KMS-11 (cell line): ENCODE results near the gene VPS13A.
A peak's percentile ranks its signal among the peaks of the same experiment; 100 is the strongest.

Experiments used
- H2AFZ ChIP-seq: fragments of 200-600 bp; sonication (generic); 2 replicates; pipeline ENCODE4 v1.6.1; 2016; ENCODE audit warnings: antibody characterized with exemption, mixed run types, low read depth
- H3K27ac ChIP-seq: fragments of 200-600 bp; sonication (generic); 2 replicates; pipeline ENCODE4 v1.6.1; 2016; ENCODE audit warnings: mild to moderate bottlenecking, mixed run types
- H3K27me3 ChIP-seq: fragments of 200-600 bp; sonication (generic); 2 replicates; pipeline ENCODE4 v1.6.1; 2017; ENCODE audit warnings: mild to moderate bottlenecking, low read depth, mixed run types, moderate library complexity; ENCODE audit not compliant: insufficient read depth
- H3K36me3 ChIP-seq: fragments of 200-600 bp; sonication (generic); 2 replicates; pipeline ENCODE4 v1.6.1; 2017; ENCODE audit warnings: mild to moderate bottlenecking, mixed run types; ENCODE audit not compliant: insufficient read depth
- H3K4me1 ChIP-seq: fragments of 200-600 bp; sonication (generic); 2 replicates; pipeline ENCODE4 v1.6.1; 2016; ENCODE audit warnings: mild to moderate bottlenecking, low read depth, mixed run types; ENCODE audit not compliant: poor library complexity, severe bottlenecking
- H3K4me2 ChIP-seq: fragments of 200-600 bp; sonication (generic); 2 replicates; pipeline ENCODE4 v1.7.0; 2016; ENCODE audit warnings: mild to moderate bottlenecking, mixed run types
- H3K4me3 ChIP-seq: fragments of 200-600 bp; sonication (generic); IDR thresholded peaks from 2 replicates; pipeline ENCODE4 v1.6.1; 2017; ENCODE audit warnings: low read depth, low read length, mixed read lengths; ENCODE audit not compliant: insufficient read depth
- H3K79me2 ChIP-seq: fragments of 200-600 bp; sonication (generic); 2 replicates; pipeline ENCODE4 v1.6.1; 2016; ENCODE audit warnings: low read depth, mixed run types; ENCODE audit not compliant: insufficient read depth
- H3K9ac ChIP-seq: fragments of 200-600 bp; sonication (generic); 2 replicates; pipeline ENCODE4 v1.6.1; 2016; ENCODE audit warnings: mild to moderate bottlenecking, mixed run types
- H4K20me1 ChIP-seq: fragments of 200-600 bp; sonication (generic); 2 replicates; pipeline ENCODE4 v1.6.1; 2016; ENCODE audit warnings: mild to moderate bottlenecking, mixed run types; ENCODE audit not compliant: insufficient read depth
- TF ChIP-seq, protein P1 (sequence below): fragments of 200-600 bp; sonication (generic); conservative IDR thresholded peaks from 2 replicates; pipeline ENCODE4 v1.6.1; 2017; ENCODE audit warnings: low read depth, mild to moderate bottlenecking, antibody characterized with exemption, low read length, moderate library complexity, mixed read lengths

VPS13A gene

DNA sequence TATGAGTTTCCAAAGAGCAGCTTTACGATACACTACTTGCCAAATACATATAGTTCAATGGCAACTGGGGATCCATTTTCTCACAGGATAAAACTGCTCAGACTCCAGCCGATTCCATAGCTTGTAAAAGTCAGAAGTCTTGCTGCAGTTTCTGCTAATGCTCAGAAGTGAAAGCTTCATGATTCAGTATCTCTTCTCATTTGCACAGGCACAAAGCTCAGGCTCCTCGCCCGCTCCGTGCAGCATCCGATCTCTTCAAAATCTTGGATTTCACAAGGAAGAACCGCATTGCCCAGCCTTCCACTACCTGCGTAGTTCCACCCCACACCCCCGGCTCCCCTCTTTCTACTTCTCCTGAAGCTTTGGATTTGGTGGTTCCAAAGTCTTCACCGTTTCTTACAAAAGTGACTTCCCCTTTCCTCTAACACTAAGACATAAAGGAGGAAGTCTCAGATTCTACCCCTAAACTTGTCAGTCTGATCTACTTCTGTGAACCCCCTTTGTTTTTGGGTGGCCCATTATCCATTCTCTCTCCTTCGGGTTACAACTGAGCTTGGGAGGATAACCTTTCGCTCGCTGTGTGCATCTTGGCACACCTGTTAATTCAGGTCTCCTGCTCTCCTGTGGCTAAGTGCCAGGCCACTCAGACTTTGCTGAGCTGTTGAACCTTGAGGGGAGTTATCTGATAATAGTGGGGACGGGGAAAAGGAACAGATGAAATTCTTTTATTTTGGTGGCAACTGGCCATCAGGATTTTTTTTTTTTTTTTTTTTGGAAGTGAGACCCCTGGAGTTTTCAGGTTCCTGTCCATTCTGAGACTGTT is 276.7 kb downstream of the VPS13A start:
- no peaks in the 10 kb centered on the region for H3K79me2 ChIP-seq
- no peak overlapping the region for H3K27ac ChIP-seq

DNA sequence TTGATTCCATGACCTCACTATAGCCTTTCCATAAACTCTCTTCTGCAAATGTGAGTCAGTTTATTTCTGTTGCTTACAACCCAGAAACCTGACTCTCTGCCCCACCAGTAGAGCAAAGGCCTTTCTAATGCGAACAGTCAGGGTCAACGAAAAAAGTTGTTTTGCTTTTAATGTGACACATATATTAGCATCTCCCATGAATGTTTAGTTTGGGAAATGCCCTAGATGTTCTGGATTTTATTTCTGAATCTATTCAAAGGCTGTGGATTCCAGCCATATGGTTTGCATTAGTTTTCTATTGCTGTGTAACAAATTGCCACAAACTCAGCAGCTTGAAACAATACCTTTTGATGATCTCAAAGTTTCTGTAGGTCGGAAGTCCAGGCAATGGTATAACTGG is 277.3 kb downstream of the VPS13A start:
- TF ChIP-seq, protein P1, sequence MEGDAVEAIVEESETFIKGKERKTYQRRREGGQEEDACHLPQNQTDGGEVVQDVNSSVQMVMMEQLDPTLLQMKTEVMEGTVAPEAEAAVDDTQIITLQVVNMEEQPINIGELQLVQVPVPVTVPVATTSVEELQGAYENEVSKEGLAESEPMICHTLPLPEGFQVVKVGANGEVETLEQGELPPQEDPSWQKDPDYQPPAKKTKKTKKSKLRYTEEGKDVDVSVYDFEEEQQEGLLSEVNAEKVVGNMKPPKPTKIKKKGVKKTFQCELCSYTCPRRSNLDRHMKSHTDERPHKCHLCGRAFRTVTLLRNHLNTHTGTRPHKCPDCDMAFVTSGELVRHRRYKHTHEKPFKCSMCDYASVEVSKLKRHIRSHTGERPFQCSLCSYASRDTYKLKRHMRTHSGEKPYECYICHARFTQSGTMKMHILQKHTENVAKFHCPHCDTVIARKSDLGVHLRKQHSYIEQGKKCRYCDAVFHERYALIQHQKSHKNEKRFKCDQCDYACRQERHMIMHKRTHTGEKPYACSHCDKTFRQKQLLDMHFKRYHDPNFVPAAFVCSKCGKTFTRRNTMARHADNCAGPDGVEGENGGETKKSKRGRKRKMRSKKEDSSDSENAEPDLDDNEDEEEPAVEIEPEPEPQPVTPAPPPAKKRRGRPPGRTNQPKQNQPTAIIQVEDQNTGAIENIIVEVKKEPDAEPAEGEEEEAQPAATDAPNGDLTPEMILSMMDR = no peak
- Histone ChIP-seq H3K27ac (no peak overlapping the region), H2AFZ (no peak overlapping the region), H3K79me2 (no peaks in the 10 kb centered on the region), H3K4me1 (no peaks in the 10 kb centered on the region), H3K9ac (no peak overlapping the region), H3K36me3 (no peaks in the 10 kb centered on the region), H4K20me1 (no peaks in the 10 kb centered on the region), H3K4me2 (no peak overlapping the region), H3K4me3 (no peak overlapping the region), H3K27me3 (no peaks in the 10 kb centered on the region)

More for the DNA sequence above, 276.7 kb downstream of the VPS13A start:
- Histone ChIP-seq H3K4me3 (no peak overlapping the region), H3K4me1 (no peaks in the 10 kb centered on the region), H2AFZ (no peak overlapping the region), H3K27me3 (no peaks in the 10 kb centered on the region), H4K20me1 (no peaks in the 10 kb centered on the region), H3K4me2 (no peak overlapping the region), H3K36me3 (no peaks in the 10 kb centered on the region), H3K9ac (no peak overlapping the region)
- TF ChIP-seq, protein P1 = no peak

DNA sequence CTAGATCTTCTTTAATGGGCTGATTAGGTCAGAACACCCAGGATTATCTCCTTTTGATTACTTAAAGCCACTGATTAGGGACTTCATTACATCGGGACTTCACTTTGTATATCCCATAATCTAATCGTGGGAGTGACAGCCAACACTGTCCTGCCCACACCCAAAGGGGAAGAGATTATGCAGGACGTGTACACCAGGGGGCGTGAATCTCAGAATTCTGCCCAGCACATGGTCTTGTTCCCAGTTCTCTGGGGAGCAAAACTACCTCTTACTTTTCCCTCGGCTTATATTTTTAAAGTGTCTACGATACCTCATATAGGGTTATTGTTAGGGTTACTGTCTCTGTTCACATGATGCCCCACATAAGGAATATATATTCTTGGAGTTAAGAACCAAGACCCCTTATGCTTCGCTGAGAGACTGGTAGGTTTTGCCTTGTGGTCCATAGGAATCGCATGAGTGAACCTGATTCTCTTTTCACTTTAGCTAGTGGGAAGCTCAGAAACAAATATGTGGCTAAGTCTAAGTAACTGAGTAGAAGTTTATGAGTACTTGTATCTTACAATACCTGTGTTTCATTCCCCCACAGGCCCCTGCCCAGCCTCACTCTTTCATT is 278.1 kb downstream of the VPS13A start:
- no peaks in the 10 kb centered on the region for H3K4me1 ChIP-seq
- no peak overlapping the region for H3K4me2 ChIP-seq
- H3K27me3 ChIP-seq = no peaks in the 10 kb centered on the region
- TF ChIP-seq, protein P1 = peak; percentile 68
- no peaks in the 10 kb centered on the region for H4K20me1 ChIP-seq
- no peaks in the 10 kb centered on the region for H3K79me2 ChIP-seq
- H3K4me3 ChIP-seq = no peak overlapping the region
- H3K36me3 ChIP-seq = no peaks in the 10 kb centered on the region
- H2AFZ ChIP-seq = no peak overlapping the region
- no peak overlapping the region for H3K27ac ChIP-seq
- no peak overlapping the region for H3K9ac ChIP-seq

DNA sequence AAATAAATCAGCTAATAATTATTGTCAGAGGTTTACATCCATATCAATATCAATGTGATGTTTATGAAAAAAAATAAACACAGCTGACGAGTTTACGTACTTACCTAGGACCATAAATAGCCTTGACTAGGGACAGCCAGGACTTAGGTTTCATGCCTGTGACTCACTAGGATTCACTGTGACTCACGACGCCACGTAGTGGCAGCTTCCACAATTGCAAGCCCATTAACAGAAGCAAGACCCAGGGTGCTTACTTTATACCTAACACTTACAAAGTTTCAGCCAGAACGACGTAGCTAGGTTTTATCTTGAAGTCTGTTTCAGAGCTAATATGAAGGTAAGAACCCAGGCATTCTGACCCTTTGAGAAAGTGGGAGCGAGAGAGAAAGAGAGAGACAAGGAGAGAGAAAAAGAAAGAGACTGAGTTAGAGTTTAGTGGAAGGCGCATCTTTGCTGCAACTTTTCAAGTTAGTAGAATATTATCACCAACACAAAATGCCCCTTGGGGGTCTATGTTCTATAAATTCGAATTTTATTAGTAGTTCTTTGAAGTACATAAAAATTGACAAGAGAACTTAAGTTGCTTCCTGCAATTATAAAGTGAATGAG is 279.6 kb downstream of the VPS13A start:
- no peak overlapping the region for H2AFZ ChIP-seq
- H3K27ac ChIP-seq = no peak overlapping the region
- H4K20me1 ChIP-seq = no peaks in the 10 kb centered on the region
- no peaks in the 10 kb centered on the region for H3K27me3 ChIP-seq
- H3K79me2 ChIP-seq = no peaks in the 10 kb centered on the region
- no peak overlapping the region for H3K4me2 ChIP-seq
- no peaks in the 10 kb centered on the region for H3K4me1 ChIP-seq
- H3K4me3 ChIP-seq = no peak overlapping the region
- TF ChIP-seq, protein P1 = peak; percentile 86
- H3K36me3 ChIP-seq = no peaks in the 10 kb centered on the region
- H3K9ac ChIP-seq = no peak overlapping the region
